Measurements from ENCODE around the gene EIF4A2.
"Not testable (repeated sequence)": the region's sequence is repeated elsewhere in the genome, so short reads cannot be mapped to it uniquely, and the experiment has no call there.

Gene EIF4A2

DNA sequence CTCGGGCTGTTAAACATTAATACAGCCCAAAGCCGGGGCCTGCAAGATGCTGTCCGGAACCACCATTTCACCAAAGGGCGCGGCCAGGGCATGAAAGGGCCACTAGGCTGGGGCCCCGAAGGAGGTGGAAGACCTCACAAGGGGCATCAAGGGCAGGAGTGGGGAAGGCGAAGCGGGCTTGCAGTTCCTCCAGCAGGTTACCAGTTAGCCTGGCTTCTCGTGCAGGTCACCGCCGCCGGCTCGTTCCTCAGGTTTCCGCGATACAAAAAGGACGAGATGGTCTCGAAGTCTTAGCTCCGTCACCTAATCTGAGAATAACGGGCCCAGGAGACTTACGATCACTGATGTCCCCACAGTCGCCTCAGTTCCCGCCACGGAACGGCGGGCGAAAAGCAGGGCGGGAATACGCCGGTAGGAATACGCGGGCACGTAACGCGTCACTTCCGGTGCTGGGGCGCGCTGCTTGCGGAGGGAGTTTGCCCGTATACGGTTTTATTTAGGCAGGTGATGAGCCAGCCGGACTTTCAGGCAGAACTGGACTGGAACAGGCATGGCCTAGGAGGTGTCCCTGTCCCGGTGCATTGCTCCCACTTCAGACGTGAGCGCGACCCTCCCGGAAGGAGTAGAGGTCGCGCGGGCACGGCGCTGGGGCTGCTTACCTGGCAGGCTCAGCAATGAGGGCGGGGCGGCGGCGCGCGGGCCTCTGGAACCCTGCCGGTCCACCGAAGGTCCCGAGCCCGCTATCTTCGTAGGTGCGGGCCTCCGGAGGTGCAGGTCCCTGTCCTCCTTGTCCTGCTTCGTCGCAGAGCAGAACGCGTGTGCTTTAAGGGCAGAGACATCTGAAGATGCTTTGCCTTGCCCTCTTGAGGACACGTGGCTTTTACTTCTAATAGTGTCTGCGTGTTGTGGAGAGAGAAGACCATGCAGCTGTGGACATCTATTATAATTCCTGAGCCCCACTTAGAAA lies 23.0 kb downstream of the EIF4A2 start, which contains the start of gene RFC4:
TSS of gene RFC4 (minus strand) at position 394 of the 967 bp plus-strand sequence. CDS start 1,769 bp downstream, outside the sequence.
- peak; percentile 75 for DNase-seq (ENCODE audit: low read depth, low spot score)
- peak within 1 kb of the TSS; percentile 78 for H3K4me3 ChIP-seq (ENCODE audit: low read depth, low read length)
- in situ Hi-C loops (cut with HindIII; ENCODE audit: low sequenced_read_pairs) = no loop called here
- TF ChIP-seq, protein P1, sequence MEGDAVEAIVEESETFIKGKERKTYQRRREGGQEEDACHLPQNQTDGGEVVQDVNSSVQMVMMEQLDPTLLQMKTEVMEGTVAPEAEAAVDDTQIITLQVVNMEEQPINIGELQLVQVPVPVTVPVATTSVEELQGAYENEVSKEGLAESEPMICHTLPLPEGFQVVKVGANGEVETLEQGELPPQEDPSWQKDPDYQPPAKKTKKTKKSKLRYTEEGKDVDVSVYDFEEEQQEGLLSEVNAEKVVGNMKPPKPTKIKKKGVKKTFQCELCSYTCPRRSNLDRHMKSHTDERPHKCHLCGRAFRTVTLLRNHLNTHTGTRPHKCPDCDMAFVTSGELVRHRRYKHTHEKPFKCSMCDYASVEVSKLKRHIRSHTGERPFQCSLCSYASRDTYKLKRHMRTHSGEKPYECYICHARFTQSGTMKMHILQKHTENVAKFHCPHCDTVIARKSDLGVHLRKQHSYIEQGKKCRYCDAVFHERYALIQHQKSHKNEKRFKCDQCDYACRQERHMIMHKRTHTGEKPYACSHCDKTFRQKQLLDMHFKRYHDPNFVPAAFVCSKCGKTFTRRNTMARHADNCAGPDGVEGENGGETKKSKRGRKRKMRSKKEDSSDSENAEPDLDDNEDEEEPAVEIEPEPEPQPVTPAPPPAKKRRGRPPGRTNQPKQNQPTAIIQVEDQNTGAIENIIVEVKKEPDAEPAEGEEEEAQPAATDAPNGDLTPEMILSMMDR (IDR thresholded peaks at IDR 0.05; ENCODE audit: low read depth, low read length) = no peak

DNA sequence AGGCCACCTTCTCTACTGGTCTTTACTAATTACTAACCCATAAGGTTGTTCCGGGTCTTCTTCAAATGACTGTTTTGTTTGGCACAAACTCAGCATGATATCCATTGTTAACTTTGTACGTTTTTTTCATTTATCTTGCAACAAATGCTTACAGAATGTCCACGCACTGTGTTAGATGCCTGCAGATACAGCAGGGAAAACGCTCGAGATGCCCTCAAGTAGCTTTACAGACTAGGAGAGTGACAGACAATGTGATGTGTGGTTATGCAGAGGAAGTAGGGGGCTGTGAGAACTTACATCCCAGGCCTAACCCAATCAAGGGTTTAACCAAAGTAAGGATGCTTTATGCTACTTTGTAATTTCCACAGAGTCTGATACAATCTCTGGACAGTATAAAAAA lies 23.9 kb downstream of the EIF4A2 start:
- no peak for DNase-seq (ENCODE audit: low read depth, low spot score)
- TF ChIP-seq, protein P1 (IDR thresholded peaks at IDR 0.05; ENCODE audit: low read depth, low read length) = no peak
- no peak overlapping the region for H3K4me3 ChIP-seq (ENCODE audit: low read depth, low read length)
- in situ Hi-C loops (cut with HindIII; ENCODE audit: low sequenced_read_pairs) = no loop called here

DNA sequence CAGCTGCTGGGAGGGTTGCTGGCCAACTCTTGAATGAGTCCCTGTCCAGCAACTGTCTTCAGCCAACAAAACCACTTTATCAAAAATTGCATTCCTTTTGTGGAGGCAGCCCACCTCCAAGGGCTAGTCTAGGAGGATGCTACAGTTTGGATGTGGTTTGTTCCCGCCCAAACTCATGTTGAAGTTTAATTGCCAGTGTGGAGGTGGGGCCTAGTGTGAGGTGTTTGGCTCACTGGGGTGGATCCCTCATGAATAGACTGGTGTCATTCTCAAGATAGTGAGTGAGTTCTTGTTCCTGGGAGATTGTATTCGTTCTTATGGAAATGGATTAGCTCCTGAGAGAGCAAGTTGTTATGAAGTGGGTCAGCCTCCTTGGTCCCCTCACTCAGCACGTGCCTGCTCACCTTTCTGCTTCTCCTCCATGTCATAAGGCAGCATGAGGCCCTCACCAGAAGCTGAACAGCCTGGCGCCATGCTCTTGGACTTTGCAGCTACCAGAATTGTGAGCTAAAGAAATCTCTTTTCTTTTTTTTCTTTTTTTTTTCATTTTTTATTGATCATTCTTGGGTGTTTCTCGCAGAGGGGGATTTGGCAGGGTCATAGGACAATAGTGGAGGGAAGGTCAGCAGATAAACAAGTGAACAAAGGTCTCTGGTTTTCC lies 27.1 kb downstream of the EIF4A2 start:
- no peak overlapping the region for H3K4me3 ChIP-seq (ENCODE audit: low read depth, low read length)
- DNase-seq (ENCODE audit: low read depth, low spot score) = no peak
- in situ Hi-C loops (cut with HindIII; ENCODE audit: low sequenced_read_pairs) = no loop called here
- TF ChIP-seq, protein P1 (IDR thresholded peaks at IDR 0.05; ENCODE audit: low read depth, low read length) = no peak

DNA sequence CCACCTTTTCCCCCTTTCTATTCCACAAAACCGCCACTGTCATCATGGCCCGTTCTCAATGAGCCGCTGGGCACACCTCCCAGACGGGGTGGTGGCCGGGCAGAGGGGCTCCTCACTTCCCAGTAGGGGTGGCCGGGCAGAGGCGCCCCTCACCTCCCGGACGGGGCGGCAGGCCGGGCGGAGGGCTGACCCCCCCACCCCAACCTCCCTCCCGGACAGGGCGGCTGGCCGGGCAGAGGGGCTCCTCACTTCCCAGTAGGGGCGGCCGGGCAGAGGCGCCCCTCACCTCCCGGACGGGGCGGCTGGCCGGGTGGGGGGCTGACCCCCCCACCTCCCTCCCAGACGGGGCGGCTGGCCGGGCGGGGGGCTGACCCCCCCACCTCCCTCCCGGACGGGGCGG lies 27.9 kb downstream of the EIF4A2 start:
- DNase-seq (ENCODE audit: low read depth, low spot score); in situ Hi-C loops (cut with HindIII; ENCODE audit: low sequenced_read_pairs); H3K4me3 ChIP-seq (ENCODE audit: low read depth, low read length): not testable (repeated sequence)

DNA sequence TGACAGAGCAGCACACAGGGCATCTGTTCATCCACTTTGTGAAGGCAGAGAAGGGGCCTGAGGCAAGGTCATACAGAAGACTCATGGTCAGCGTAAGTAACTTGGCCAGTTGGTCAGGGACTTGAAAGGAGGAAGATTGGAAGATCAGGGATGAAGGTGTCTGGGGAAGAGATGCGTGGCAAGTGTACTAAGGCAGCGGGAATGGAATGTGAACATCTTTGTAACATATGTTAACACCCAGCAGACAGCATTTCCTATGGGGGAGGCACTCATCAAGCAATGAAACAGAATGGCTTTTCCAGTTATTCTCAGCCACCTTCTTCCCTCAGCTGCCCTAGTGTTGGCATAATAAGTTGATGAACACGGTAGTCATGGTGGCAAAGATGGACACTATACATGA lies 30.7 kb downstream of the EIF4A2 start:
- DNase-seq (ENCODE audit: low read depth, low spot score) = no peak
- in situ Hi-C loops (cut with HindIII; ENCODE audit: low sequenced_read_pairs) = no loop called here
- TF ChIP-seq, protein P1 (IDR thresholded peaks at IDR 0.05; ENCODE audit: low read depth, low read length) = no peak
- H3K4me3 ChIP-seq (ENCODE audit: low read depth, low read length) = no peak overlapping the region

DNA sequence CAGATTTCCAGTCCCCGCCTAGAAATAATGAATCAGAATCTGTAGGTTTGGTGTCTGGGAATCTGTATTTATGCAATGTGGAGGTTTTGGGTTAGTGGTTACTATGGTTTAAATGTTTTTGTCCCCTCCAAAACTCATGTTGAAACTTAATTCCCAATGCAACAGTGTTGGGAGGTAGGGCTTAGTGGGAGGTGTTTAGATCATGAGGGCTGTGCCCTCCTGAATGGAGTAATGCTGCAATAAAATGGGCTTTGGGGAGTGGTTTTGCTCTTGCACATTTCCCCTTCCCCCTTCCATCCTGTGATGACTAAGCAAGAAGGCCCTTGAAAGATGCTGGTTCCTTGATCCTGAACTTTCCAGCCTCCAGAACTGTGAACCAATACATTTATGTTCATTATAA lies 32.1 kb downstream of the EIF4A2 start:
- no peak overlapping the region for H3K4me3 ChIP-seq (ENCODE audit: low read depth, low read length)
- peak; percentile 37 for DNase-seq (ENCODE audit: low read depth, low spot score)
- TF ChIP-seq, protein P1 (IDR thresholded peaks at IDR 0.05; ENCODE audit: low read depth, low read length) = no peak
- in situ Hi-C loops (cut with HindIII; ENCODE audit: low sequenced_read_pairs) = no loop called here

DNA sequence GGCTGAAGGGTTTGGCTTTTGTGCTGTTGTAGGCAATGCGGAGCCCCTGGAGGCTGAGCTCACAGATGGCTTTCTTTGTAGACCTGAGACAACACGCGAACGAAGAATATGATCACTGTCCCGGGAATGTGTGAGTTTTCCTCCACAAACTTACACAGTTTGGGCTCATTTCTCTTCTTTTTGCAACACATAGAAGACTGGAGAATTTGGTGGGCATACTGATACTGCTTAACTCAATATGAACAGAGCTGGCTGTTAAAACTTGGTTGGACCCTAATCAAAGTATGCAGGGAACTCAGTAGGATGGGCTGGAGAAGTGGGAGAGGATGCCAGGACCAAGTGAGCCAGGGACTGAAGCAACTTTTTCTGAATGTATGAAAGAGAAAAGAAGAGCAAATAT lies 35.1 kb downstream of the EIF4A2 start:
- DNase-seq (ENCODE audit: low read depth, low spot score) = no peak
- in situ Hi-C loops (cut with HindIII; ENCODE audit: low sequenced_read_pairs) = no loop called here
- TF ChIP-seq, protein P1 (IDR thresholded peaks at IDR 0.05; ENCODE audit: low read depth, low read length) = no peak
- H3K4me3 ChIP-seq (ENCODE audit: low read depth, low read length) = no peak overlapping the region
